H9 (cell line): ENCODE results near the gene TTLL1. TPM values are rescaled to one million over a fixed set of nuclear protein-coding genes. Genes with fewer than 3 reads are reported as not detected.
A peak's percentile ranks its signal among the peaks of the same experiment; 100 is the strongest.

ENCODE experiments used
- DNase-seq: peaks from one replicate; pipeline ENCODE4 v3.0.0-alpha.2; 2017
- H2AFZ ChIP-seq: one replicate; pipeline ENCODE4 v1.6.1; 2013; ENCODE audit warnings: mild to moderate bottlenecking, low read length, control low read depth, moderate library complexity
- H2AK5ac ChIP-seq: 2 replicates; pipeline ENCODE4 v1.6.1; 2013; ENCODE audit warnings: low read length, control low read depth, mixed read lengths; ENCODE audit not compliant: insufficient read length
- H2BK120ac ChIP-seq: one replicate; pipeline ENCODE4 v1.6.1; 2013; ENCODE audit warnings: low read depth, mild to moderate bottlenecking, low read length, control low read depth, inconsistent platforms; ENCODE audit not compliant: poor library complexity, severe bottlenecking
- H2BK12ac ChIP-seq: 2 replicates; pipeline ENCODE4 v1.6.1; 2013; ENCODE audit warnings: low read length, control low read depth, mixed read lengths, low read depth; ENCODE audit not compliant: insufficient read length
- H2BK15ac ChIP-seq: 2 replicates; pipeline ENCODE4 v1.6.1; 2013; ENCODE audit warnings: low read depth, low read length, control low read depth
- H2BK20ac ChIP-seq: one replicate; pipeline ENCODE4 v1.6.1; 2013; ENCODE audit warnings: low read depth, mild to moderate bottlenecking, low read length, control low read depth, inconsistent platforms; ENCODE audit not compliant: poor library complexity, severe bottlenecking
- H2BK5ac ChIP-seq: 2 replicates; pipeline ENCODE4 v1.6.1; 2013; ENCODE audit warnings: low read length, control low read depth, mixed read lengths; ENCODE audit not compliant: insufficient read length
- H3K14ac ChIP-seq: 2 replicates; pipeline ENCODE4 v1.6.1; 2013; ENCODE audit warnings: low read length, control low read depth; ENCODE audit not compliant: insufficient read depth
- H3K18ac ChIP-seq: 2 replicates; pipeline ENCODE4 v1.6.1; 2013; ENCODE audit warnings: low read depth, mild to moderate bottlenecking, mixed read lengths, low read length, control low read depth; ENCODE audit not compliant: insufficient read length
- H3K23ac ChIP-seq: 2 replicates; pipeline ENCODE4 v1.6.1; 2013; ENCODE audit warnings: low read length, control low read depth, mixed read lengths, low read depth; ENCODE audit not compliant: insufficient read length
- H3K23me2 ChIP-seq: 2 replicates; pipeline ENCODE4 v1.6.1; 2013; ENCODE audit warnings: low read depth, mild to moderate bottlenecking, mixed read lengths, low read length, control low read depth; ENCODE audit not compliant: insufficient read length, poor library complexity, severe bottlenecking
- H3K27ac ChIP-seq: 2 replicates; pipeline ENCODE4 v1.5.1; 2013; ENCODE audit warnings: low read length, control low read depth, mixed read lengths, low read depth; ENCODE audit not compliant: insufficient read length
- H3K27me3 ChIP-seq: 2 replicates; pipeline ENCODE4 v1.6.1; 2013; ENCODE audit warnings: low read length, control low read depth, inconsistent platforms; ENCODE audit not compliant: insufficient read depth
- H3K4ac ChIP-seq: 2 replicates; pipeline ENCODE4 v1.6.1; 2013; ENCODE audit warnings: low read depth, mild to moderate bottlenecking, control low read depth, inconsistent platforms, low read length, moderate library complexity
- H3K4me1 ChIP-seq: 2 replicates; pipeline ENCODE4 v1.6.1; 2013; ENCODE audit warnings: low read length, control low read depth, inconsistent platforms; ENCODE audit not compliant: insufficient read depth
- H3K4me2 ChIP-seq: 2 replicates; pipeline ENCODE4 v1.6.1; 2013; ENCODE audit warnings: low read length, control low read depth, mixed read lengths; ENCODE audit not compliant: insufficient read length, insufficient read depth
- H3K56ac ChIP-seq: 2 replicates; pipeline ENCODE4 v1.6.1; 2013; ENCODE audit warnings: low read depth, mild to moderate bottlenecking, mixed read lengths, low read length, control low read depth; ENCODE audit not compliant: insufficient read length
- H3K79me1 ChIP-seq: 2 replicates; pipeline ENCODE4 v1.6.1; 2013; ENCODE audit warnings: low read depth, mild to moderate bottlenecking, moderate library complexity, low read length, control low read depth, inconsistent platforms; ENCODE audit not compliant: insufficient read depth, poor library complexity, severe bottlenecking
- H3K79me2 ChIP-seq: 2 replicates; pipeline ENCODE4 v1.6.1; 2013; ENCODE audit warnings: low read length, control low read depth, inconsistent platforms; ENCODE audit not compliant: insufficient read depth
- H3K9ac ChIP-seq: 2 replicates; pipeline ENCODE4 v1.6.1; 2013; ENCODE audit warnings: low read length, control low read depth, mixed read lengths; ENCODE audit not compliant: insufficient read length; ENCODE audit errors: extremely low read depth
- H3K9me3 ChIP-seq: one replicate; pipeline ENCODE4 v1.6.1; 2013; ENCODE audit warnings: low read depth, low read length, inconsistent platforms; ENCODE audit not compliant: control insufficient read depth
- H3T11ph ChIP-seq: one replicate; pipeline ENCODE4 v1.6.1; 2013; ENCODE audit warnings: mild to moderate bottlenecking, low read length, control low read depth, inconsistent platforms
- H4K20me1 ChIP-seq: one replicate; pipeline ENCODE4 v1.6.1; 2013; ENCODE audit not compliant: control insufficient read depth, insufficient read length, insufficient read depth
- H4K5ac ChIP-seq: 2 replicates; pipeline ENCODE4 v1.6.1; 2013; ENCODE audit warnings: low read depth, mild to moderate bottlenecking, mixed read lengths, low read length, control low read depth; ENCODE audit not compliant: insufficient read length
- H4K8ac ChIP-seq: replicated peaks from 2 replicates; pipeline ENCODE4 v1.6.1; 2013; ENCODE audit warnings: low read length, control low read depth, mixed read lengths, low read depth; ENCODE audit not compliant: insufficient read length
- H4K91ac ChIP-seq: 2 replicates; pipeline ENCODE4 v1.6.1; 2013; ENCODE audit warnings: low read depth, mild to moderate bottlenecking, moderate library complexity, mixed read lengths, low read length, control low read depth; ENCODE audit not compliant: insufficient read length
- H3K27ac Mint-ChIP-seq, 3 experiments: 2 replicates in 2 of 3; 3 replicates in 1 of 3; pipeline ENCODE4 v1.8.0; 2020 to 2021; ENCODE audit warnings: mixed read lengths in 3 of 3, mild to moderate bottlenecking in 1 of 3, moderate library complexity in 1 of 3
- H3K27me3 Mint-ChIP-seq: 2 replicates; pipeline ENCODE4 v1.8.0; 2021; ENCODE audit warnings: low read depth, mild to moderate bottlenecking, moderate library complexity, mixed read lengths
- H3K36me3 Mint-ChIP-seq, 3 experiments: 2 replicates in 2 of 3; 3 replicates in 1 of 3; pipeline ENCODE4 v1.8.0; 2020 to 2021; ENCODE audit warnings: low read depth in 3 of 3, mixed read lengths in 3 of 3; ENCODE audit not compliant: insufficient read depth in 1 of 3
- H3K4me1 Mint-ChIP-seq, 2 experiments: 2 replicates each; pipeline ENCODE4 v1.8.0; 2020; ENCODE audit warnings: mixed read lengths in 2 of 2
- H3K4me3 Mint-ChIP-seq, 2 experiments: 2 replicates in 1 of 2; 3 replicates in 1 of 2; pipeline ENCODE4 v1.8.0; 2020 to 2021; ENCODE audit warnings: mild to moderate bottlenecking in 2 of 2, mixed read lengths in 2 of 2, moderate library complexity in 1 of 2
- H3K9me3 Mint-ChIP-seq, 2 experiments: 2 replicates in 1 of 2; 3 replicates in 1 of 2; pipeline ENCODE4 v1.8.0; 2020; ENCODE audit warnings: mild to moderate bottlenecking in 2 of 2, mixed read lengths in 2 of 2, moderate library complexity in 1 of 2
- CTCF ChIP-seq: fragments of 200-600 bp; sonication (generic); conservative IDR thresholded peaks from 3 replicates; pipeline ENCODE4 v1.8.0; 2021; ENCODE audit warnings: antibody characterized with exemption, mild to moderate bottlenecking
- WGBS: extraction: QIAGEN DNeasy Blood & Tissue Kit; methylation state at CpG from one replicate; pipeline ENCODE4 v1.1.7; 2013; ENCODE audit warnings: missing lambda C conversion rate, low lambda C conversion rate, mixed read lengths; ENCODE audit not compliant: insufficient read length; ENCODE audit errors: extremely low coverage; 5-methylcytosine and 5-hydroxymethylcytosine counted together
- total RNA-seq: library from RNA; stranded (reverse); gene quantifications from 2 replicates; pipeline ENCODE4 v1.2.1, GENCODE V29; 2021

TTLL1 gene
- total RNA-seq, 1 experiment from 2014 or later = 4.1 TPM

- Histone ChIP-seq H3K9ac (no peak overlapping the region), H3K23me2 (no peaks in the 10 kb centered on the region), H3K56ac (no peak overlapping the region), H3K79me1 (peaks cover 3% of the 10 kb centered on the region), H2AFZ (no peak overlapping the region), H2BK5ac (no peak overlapping the region), H4K91ac (no peak overlapping the region), H3K4me2 (no peak overlapping the region), H2AK5ac (no peak overlapping the region), H3K27me3 (no peaks in the 10 kb centered on the region), H2BK120ac (no peak overlapping the region), H2BK15ac (no peak overlapping the region), H3K14ac (no peak overlapping the region), H3K4me1 (peaks cover 8% of the 10 kb centered on the region; the same call in 1 of the 2 replicates), H3K23ac (no peak overlapping the region), H4K20me1 (no peaks in the 10 kb centered on the region), H3K4ac (no peak overlapping the region), H2BK20ac (no peak overlapping the region), H2BK12ac (no peak overlapping the region), H3K79me2 (peaks cover 43% of the 10 kb centered on the region; the same call in 1 of the 2 replicates), H4K8ac (no peak overlapping the region), H3K18ac (no peak overlapping the region), H4K5ac (no peak overlapping the region), H3K27ac (no peak overlapping the region), H3T11ph (no peak overlapping the region), H3K9me3 (no peaks in the 10 kb centered on the region)
- Mint-ChIP-seq H3K36me3 (peaks cover 3 to 9% (median 4%) of the 10 kb centered on the region in 3 experiments; a peak in 6 of 7 replicates), H3K4me1 (peaks cover 73% of the 10 kb centered on the region in 2 experiments), H3K9me3 (no peaks in the 10 kb centered on the region), H3K27me3 (no peaks in the 10 kb centered on the region), H3K27ac (peak overlapping the region in 2 of 3 experiments; percentile 12 to 78; a peak in 3 of 7 replicates), H3K4me3 (no peak overlapping the region; a peak in 1 of 5 replicates)
- no peak for DNase-seq
- no peak for TF ChIP-seq CTCF
- WGBS = no CpG with 5 or more reads among the region's 2 CpGs
Observed at GRCh38 chr22:43005106-43005505, 84.1 kb downstream of the TTLL1 start.
